ENCODE measurements around the gene GRK5.

GRK5 gene

DNA sequence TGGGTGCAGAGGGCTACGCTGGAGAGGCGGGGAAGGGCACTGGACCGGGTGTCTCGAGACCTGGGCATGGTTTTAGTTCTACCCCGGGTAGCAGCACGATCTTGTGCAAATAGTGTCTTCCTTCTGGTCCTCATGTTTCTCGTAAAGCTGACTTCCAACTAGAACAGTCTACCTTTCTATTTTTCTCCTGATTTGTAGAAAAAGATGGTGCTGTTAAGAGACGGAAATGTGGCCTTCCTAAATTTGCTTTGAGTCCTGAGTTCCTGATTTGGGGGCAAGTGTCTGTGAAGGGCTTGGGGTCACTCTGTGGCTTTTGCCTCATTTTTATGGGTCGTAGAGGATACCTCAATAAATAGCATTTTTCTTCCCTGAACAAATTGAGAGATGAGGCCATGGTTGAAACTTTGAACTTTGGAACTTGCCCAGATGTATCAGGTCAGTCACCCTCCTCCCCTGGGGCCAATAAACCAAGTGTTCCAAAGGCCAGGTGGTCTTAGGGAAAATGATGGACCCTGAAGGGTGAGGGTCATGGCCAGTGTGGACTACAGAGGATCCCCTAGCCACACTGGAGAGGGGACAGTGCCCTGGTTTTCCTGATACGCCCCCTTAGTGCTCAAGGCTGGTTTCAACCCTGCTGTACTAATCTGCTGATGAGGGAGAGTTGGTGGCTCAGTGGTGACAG lies 45.2 kb downstream of the GRK5 start:
- H2AFZ ChIP-seq (ENCODE audit: low read depth, low read length, severe bottlenecking) = no peak overlapping the region
- H3K4me3 ChIP-seq (ENCODE audit: insufficient read depth, low read length, poor library complexity, severe bottlenecking) = no peak overlapping the region
- TF ChIP-seq, protein P1, sequence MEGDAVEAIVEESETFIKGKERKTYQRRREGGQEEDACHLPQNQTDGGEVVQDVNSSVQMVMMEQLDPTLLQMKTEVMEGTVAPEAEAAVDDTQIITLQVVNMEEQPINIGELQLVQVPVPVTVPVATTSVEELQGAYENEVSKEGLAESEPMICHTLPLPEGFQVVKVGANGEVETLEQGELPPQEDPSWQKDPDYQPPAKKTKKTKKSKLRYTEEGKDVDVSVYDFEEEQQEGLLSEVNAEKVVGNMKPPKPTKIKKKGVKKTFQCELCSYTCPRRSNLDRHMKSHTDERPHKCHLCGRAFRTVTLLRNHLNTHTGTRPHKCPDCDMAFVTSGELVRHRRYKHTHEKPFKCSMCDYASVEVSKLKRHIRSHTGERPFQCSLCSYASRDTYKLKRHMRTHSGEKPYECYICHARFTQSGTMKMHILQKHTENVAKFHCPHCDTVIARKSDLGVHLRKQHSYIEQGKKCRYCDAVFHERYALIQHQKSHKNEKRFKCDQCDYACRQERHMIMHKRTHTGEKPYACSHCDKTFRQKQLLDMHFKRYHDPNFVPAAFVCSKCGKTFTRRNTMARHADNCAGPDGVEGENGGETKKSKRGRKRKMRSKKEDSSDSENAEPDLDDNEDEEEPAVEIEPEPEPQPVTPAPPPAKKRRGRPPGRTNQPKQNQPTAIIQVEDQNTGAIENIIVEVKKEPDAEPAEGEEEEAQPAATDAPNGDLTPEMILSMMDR (IDR thresholded peaks at IDR 0.05; ENCODE audit: insufficient read depth, low read length, poor library complexity, severe bottlenecking) = no peak
- TF ChIP-seq EZH2phosphoT487 (conservative IDR thresholded peaks at IDR 0.05; ENCODE audit: low read length) = no peak
- no peaks in the 10 kb centered on the region for H3K9me3 ChIP-seq (ENCODE audit: insufficient read depth, low read length)
- H3K4me2 ChIP-seq (ENCODE audit: low read depth, low read length, poor library complexity, severe bottlenecking) = no peak overlapping the region
- H3K27me3 ChIP-seq (ENCODE audit: low read length) = no peaks in the 10 kb centered on the region
- H3K79me2 ChIP-seq (ENCODE audit: insufficient read depth, low read length) = no peaks in the 10 kb centered on the region
- H3K9ac ChIP-seq (ENCODE audit: low read length) = no peak overlapping the region
- no peaks in the 10 kb centered on the region for H3F3A ChIP-seq (ENCODE audit: insufficient read depth)
- no peak overlapping the region for H3K27ac ChIP-seq (ENCODE audit: low read depth, low read length)
- H3K36me3 ChIP-seq (ENCODE audit: low read length) = no peaks in the 10 kb centered on the region
- no peaks in the 10 kb centered on the region for H4K20me1 ChIP-seq (ENCODE audit: low read depth, low read length)
- no peaks in the 10 kb centered on the region for H3K9me2 ChIP-seq (replicated peaks; ENCODE audit: insufficient read depth, low read length)

- Histone ChIP-seq H3K36me3 (ENCODE audit: low read length) (no peaks in the 10 kb centered on the region), H2AFZ (ENCODE audit: low read depth, low read length, severe bottlenecking) (no peak overlapping the region), H3K9me2 (replicated peaks; ENCODE audit: insufficient read depth, low read length) (no peaks in the 10 kb centered on the region), H3K4me3 (ENCODE audit: insufficient read depth, low read length, poor library complexity, severe bottlenecking) (no peak overlapping the region), H3K4me2 (ENCODE audit: low read depth, low read length, poor library complexity, severe bottlenecking) (no peak overlapping the region), H4K20me1 (ENCODE audit: low read depth, low read length) (no peaks in the 10 kb centered on the region), H3F3A (ENCODE audit: insufficient read depth) (no peaks in the 10 kb centered on the region), H3K27me3 (ENCODE audit: low read length) (no peaks in the 10 kb centered on the region), H3K79me2 (ENCODE audit: insufficient read depth, low read length) (no peaks in the 10 kb centered on the region), H3K9ac (ENCODE audit: low read length) (no peak overlapping the region), H3K27ac (ENCODE audit: low read depth, low read length) (no peak overlapping the region), H3K9me3 (ENCODE audit: insufficient read depth, low read length) (no peaks in the 10 kb centered on the region)
- TF ChIP-seq, protein P1 (IDR thresholded peaks at IDR 0.05; ENCODE audit: insufficient read depth, low read length, poor library complexity, severe bottlenecking) = no peak
- TF ChIP-seq EZH2phosphoT487 (conservative IDR thresholded peaks at IDR 0.05; ENCODE audit: low read length) = no peak
These were observed 46.2 kb downstream of the GRK5 start for GRCh38 chr10:119253433-119254174.

DNA sequence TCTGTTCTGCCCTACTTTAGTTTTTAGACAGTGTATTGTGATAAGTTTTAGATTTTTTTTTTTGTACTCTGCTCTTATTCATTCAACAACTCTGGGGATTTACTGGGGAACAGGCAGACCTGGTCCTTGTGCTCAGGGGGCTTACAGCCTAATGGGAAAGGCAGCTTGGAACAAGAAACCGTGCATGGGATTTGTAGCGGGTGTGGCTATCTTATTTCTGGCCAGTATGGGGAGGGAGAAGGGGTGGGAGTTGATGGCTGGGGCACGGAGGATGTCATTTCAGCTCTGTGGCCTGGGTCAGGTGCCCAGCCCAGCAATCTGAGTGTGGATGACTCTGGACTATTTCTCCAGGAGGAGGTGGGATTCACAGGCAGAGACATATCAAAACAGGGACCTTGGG lies 47.0 kb downstream of the GRK5 start:
- H3F3A ChIP-seq (ENCODE audit: insufficient read depth) = no peaks in the 10 kb centered on the region
- no peaks in the 10 kb centered on the region for H4K20me1 ChIP-seq (ENCODE audit: low read depth, low read length)
- TF ChIP-seq, protein P1 (IDR thresholded peaks at IDR 0.05; ENCODE audit: insufficient read depth, low read length, poor library complexity, severe bottlenecking) = no peak
- no peak for TF ChIP-seq EZH2phosphoT487 (conservative IDR thresholded peaks at IDR 0.05; ENCODE audit: low read length)
- no peaks in the 10 kb centered on the region for H3K9me2 ChIP-seq (replicated peaks; ENCODE audit: insufficient read depth, low read length)
- no peaks in the 10 kb centered on the region for H3K36me3 ChIP-seq (ENCODE audit: low read length)
- no peak overlapping the region for H3K9ac ChIP-seq (ENCODE audit: low read length)
- H3K27me3 ChIP-seq (ENCODE audit: low read length) = no peaks in the 10 kb centered on the region
- no peak overlapping the region for H3K27ac ChIP-seq (ENCODE audit: low read depth, low read length)
- H3K4me3 ChIP-seq (ENCODE audit: insufficient read depth, low read length, poor library complexity, severe bottlenecking) = no peak overlapping the region
- H2AFZ ChIP-seq (ENCODE audit: low read depth, low read length, severe bottlenecking) = no peak overlapping the region
- no peak overlapping the region for H3K4me2 ChIP-seq (ENCODE audit: low read depth, low read length, poor library complexity, severe bottlenecking)
- H3K79me2 ChIP-seq (ENCODE audit: insufficient read depth, low read length) = no peaks in the 10 kb centered on the region
- no peaks in the 10 kb centered on the region for H3K9me3 ChIP-seq (ENCODE audit: insufficient read depth, low read length)
